SK-N-SH treated with all-trans-retinoic acid at 6 μM for 48 hours (cell line): Measurements from ENCODE around the gene NR2C1.
A peak's percentile ranks its signal among the peaks of the same experiment; 100 is the strongest.

ENCODE experiments used
- ESRRG ChIP-seq: fragments of 250-450 bp; sonication (Bioruptor Pico); IDR thresholded peaks from 2 replicates; pipeline ENCODE4 v1.6.1; 2021; ENCODE audit warnings: mild to moderate bottlenecking
- ISL1 ChIP-seq: fragments of 250-450 bp; sonication (Bioruptor Pico); IDR thresholded peaks from 2 replicates; pipeline ENCODE4 v2.1.2; 2022; ENCODE audit warnings: mild to moderate bottlenecking, moderate library complexity
- OSR1 ChIP-seq: fragments of 250-450 bp; sonication (Bioruptor Pico); IDR thresholded peaks from 2 replicates; pipeline ENCODE4 v1.8.0; 2022; ENCODE audit warnings: moderate library complexity, mild to moderate bottlenecking, inconsistent platforms
- RARB ChIP-seq: fragments of 250-450 bp; sonication (Bioruptor Pico); IDR thresholded peaks from 2 replicates; pipeline ENCODE4 v1.8.0; 2021; ENCODE audit warnings: mild to moderate bottlenecking, moderate library complexity
- ZC3H10 ChIP-seq: fragments of 250-450 bp; sonication (Bioruptor Pico); IDR thresholded peaks from 2 replicates; pipeline ENCODE4 v1.5.1; 2021; ENCODE audit warnings: mild to moderate bottlenecking, moderate library complexity
- ZFP3 ChIP-seq: fragments of 250-450 bp; sonication (Bioruptor Pico); IDR thresholded peaks from 2 replicates; pipeline ENCODE4 v1.5.0; 2020; ENCODE audit warnings: mild to moderate bottlenecking, moderate library complexity

DNA sequence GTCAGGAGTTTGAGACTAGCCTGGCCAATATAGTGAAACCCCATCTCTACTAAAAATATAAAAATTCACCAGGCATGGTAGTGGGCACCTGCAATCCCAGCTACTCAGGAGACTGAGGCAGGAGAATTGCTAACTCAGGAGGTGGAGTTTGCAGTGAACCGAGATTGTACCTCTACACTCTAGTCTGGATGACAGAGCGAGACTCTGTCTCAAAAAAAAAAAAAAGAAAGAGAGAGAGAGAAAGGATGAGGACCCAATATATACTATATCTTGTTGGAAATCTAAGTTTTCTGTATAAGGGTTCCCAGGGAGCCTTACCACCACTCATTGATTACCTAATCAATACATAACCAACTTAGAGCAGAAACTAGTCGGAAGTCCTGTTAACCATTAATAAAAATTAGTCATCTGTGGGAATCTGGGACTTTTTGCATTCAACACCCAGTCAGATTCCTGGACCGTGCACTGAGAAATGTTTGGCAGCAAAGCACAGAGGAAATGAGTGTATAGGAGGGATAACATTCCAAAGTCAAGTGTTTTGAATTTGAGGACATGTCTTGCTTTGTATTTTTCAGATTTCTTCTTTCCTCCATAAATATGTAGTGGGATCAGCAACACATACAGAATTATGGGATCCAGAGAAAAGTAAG, 44.8 kb upstream of the NR2C1 start:
- TF ChIP-seq ISL1 (CRISPR knock-in tag), result peak; percentile 53; the same call in 1 of the 2 replicates
- TF ChIP-seq ESRRG (CRISPR knock-in tag), result no peak
- no peak for TF ChIP-seq OSR1 (CRISPR knock-in tag)
- TF ChIP-seq RARB (CRISPR knock-in tag), result no peak
- no peak for TF ChIP-seq ZFP3
- no peak for TF ChIP-seq ZC3H10
